Measurements from ENCODE around the gene MAPK10.

- no peak for TF ChIP-seq POLR2A (IDR thresholded peaks at IDR 0.05)
- TF ChIP-seq, protein P1, sequence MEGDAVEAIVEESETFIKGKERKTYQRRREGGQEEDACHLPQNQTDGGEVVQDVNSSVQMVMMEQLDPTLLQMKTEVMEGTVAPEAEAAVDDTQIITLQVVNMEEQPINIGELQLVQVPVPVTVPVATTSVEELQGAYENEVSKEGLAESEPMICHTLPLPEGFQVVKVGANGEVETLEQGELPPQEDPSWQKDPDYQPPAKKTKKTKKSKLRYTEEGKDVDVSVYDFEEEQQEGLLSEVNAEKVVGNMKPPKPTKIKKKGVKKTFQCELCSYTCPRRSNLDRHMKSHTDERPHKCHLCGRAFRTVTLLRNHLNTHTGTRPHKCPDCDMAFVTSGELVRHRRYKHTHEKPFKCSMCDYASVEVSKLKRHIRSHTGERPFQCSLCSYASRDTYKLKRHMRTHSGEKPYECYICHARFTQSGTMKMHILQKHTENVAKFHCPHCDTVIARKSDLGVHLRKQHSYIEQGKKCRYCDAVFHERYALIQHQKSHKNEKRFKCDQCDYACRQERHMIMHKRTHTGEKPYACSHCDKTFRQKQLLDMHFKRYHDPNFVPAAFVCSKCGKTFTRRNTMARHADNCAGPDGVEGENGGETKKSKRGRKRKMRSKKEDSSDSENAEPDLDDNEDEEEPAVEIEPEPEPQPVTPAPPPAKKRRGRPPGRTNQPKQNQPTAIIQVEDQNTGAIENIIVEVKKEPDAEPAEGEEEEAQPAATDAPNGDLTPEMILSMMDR (IDR thresholded peaks at IDR 0.05) = no peak
These were observed 352.8 kb downstream of the MAPK10 start for GRCh38 chr4:86007042-86007441.
